ENCODE results near the gene MMP3. TPM values are rescaled to one million over a fixed set of nuclear protein-coding genes. Genes with fewer than 3 reads are reported as not detected.

Gene MMP3
- total and polyA plus RNA-seq, 9 of the 15 experiments (the other 6 are each of a cell fraction or from before 2014, with no cell fraction given), result not detected

DNA sequence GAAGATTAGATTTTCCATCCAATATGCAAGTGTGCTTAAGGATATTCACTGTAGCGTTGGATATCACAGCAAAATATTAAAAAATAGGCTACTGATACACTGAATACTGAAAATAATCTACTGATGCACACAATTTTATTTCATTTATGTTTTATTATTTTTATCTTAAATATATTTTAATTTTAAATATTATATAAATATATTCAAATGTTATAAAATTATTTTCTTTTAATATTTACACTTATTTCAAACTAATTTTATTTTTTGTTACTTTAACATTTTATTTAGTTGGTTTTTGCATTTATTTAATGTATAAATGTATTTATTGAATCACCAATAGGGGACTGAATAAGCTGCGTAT, 12.3 kb downstream of the MMP3 start:
- no peak for FAIRE-seq

More for the DNA sequence above, 12.3 kb downstream of the MMP3 start:
- Histone ChIP-seq H3K27ac (ENCODE audit: extremely low read depth, low read depth, low read length) (no peak overlapping the region), H3K36me3 (ENCODE audit: control insufficient read depth, insufficient read depth, low read length) (no peaks in the 10 kb centered on the region), H3K79me2 (ENCODE audit: control insufficient read depth, insufficient read depth, low read length) (no peaks in the 10 kb centered on the region), H4K20me1 (replicated peaks; ENCODE audit: control insufficient read depth, insufficient read depth, low read length) (no peaks in the 10 kb centered on the region), H3K9me3 (replicated peaks; ENCODE audit: control insufficient read depth, insufficient read depth, low read depth, low read length) (no peaks in the 10 kb centered on the region), H3K4me3 (no peak overlapping the region), H3K4me2 (ENCODE audit: insufficient read depth, low read length) (no peak overlapping the region), H3K27me3 (ENCODE audit: control insufficient read depth in 2 of 2, insufficient read depth in 2 of 2, low read length in 2 of 2) (no peaks in the 10 kb centered on the region), H3K4me1 (replicated peaks in 1 of 2; ENCODE audit: control insufficient read depth in 2 of 2, insufficient read depth in 2 of 2, low read length in 2 of 2) (no peaks in the 10 kb centered on the region), H3K9ac (ENCODE audit: insufficient read depth in 1 of 2, low read depth in 2 of 2, low read length in 2 of 2) (no peak overlapping the region), H2AFZ (ENCODE audit: low read depth, low read length) (no peak overlapping the region), H3K9me1 (ENCODE audit: control insufficient read depth, insufficient read depth, low read length) (no peaks in the 10 kb centered on the region)
- ATAC-seq, result no peak
- DNase-seq (ENCODE audit: extremely low read depth in 1 of 4, low spot score in 3 of 4), result no peak
- POLR2A ChIA-PET, result no interaction called here
- in situ Hi-C loops (cut with MboI), result no loop called here
- no TSS peak for BruUV-seq (replicated peaks)
- CTCF ChIA-PET (ENCODE audit: low intra/inter-chr PET ratio), result no interaction called here
- TF ChIP-seq, protein P1, sequence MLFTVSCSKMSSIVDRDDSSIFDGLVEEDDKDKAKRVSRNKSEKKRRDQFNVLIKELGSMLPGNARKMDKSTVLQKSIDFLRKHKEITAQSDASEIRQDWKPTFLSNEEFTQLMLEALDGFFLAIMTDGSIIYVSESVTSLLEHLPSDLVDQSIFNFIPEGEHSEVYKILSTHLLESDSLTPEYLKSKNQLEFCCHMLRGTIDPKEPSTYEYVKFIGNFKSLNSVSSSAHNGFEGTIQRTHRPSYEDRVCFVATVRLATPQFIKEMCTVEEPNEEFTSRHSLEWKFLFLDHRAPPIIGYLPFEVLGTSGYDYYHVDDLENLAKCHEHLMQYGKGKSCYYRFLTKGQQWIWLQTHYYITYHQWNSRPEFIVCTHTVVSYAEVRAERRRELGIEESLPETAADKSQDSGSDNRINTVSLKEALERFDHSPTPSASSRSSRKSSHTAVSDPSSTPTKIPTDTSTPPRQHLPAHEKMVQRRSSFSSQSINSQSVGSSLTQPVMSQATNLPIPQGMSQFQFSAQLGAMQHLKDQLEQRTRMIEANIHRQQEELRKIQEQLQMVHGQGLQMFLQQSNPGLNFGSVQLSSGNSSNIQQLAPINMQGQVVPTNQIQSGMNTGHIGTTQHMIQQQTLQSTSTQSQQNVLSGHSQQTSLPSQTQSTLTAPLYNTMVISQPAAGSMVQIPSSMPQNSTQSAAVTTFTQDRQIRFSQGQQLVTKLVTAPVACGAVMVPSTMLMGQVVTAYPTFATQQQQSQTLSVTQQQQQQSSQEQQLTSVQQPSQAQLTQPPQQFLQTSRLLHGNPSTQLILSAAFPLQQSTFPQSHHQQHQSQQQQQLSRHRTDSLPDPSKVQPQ (CRISPR knock-in tag; IDR thresholded peaks at IDR 0.05; ENCODE audit: borderline replicate concordance), result no peak
- TF ChIP-seq KLF1 (tag; IDR thresholded peaks at IDR 0.05), result no peak
- TF ChIP-seq, protein P2, sequence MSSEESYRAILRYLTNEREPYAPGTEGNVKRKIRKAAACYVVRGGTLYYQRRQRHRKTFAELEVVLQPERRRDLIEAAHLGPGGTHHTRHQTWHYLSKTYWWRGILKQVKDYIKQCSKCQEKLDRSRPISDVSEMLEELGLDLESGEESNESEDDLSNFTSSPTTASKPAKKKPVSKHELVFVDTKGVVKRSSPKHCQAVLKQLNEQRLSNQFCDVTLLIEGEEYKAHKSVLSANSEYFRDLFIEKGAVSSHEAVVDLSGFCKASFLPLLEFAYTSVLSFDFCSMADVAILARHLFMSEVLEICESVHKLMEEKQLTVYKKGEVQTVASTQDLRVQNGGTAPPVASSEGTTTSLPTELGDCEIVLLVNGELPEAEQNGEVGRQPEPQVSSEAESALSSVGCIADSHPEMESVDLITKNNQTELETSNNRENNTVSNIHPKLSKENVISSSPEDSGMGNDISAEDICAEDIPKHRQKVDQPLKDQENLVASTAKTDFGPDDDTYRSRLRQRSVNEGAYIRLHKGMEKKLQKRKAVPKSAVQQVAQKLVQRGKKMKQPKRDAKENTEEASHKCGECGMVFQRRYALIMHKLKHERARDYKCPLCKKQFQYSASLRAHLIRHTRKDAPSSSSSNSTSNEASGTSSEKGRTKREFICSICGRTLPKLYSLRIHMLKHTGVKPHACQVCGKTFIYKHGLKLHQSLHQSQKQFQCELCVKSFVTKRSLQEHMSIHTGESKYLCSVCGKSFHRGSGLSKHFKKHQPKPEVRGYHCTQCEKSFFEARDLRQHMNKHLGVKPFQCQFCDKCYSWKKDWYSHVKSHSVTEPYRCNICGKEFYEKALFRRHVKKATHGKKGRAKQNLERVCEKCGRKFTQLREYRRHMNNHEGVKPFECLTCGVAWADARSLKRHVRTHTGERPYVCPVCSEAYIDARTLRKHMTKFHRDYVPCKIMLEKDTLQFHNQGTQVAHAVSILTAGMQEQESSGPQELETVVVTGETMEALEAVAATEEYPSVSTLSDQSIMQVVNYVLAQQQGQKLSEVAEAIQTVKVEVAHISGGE (CRISPR knock-in tag; IDR thresholded peaks at IDR 0.05), result no peak
- no peak for TF ChIP-seq LCOR (CRISPR knock-in tag; IDR thresholded peaks at IDR 0.05)
- TF ChIP-seq, protein P3, sequence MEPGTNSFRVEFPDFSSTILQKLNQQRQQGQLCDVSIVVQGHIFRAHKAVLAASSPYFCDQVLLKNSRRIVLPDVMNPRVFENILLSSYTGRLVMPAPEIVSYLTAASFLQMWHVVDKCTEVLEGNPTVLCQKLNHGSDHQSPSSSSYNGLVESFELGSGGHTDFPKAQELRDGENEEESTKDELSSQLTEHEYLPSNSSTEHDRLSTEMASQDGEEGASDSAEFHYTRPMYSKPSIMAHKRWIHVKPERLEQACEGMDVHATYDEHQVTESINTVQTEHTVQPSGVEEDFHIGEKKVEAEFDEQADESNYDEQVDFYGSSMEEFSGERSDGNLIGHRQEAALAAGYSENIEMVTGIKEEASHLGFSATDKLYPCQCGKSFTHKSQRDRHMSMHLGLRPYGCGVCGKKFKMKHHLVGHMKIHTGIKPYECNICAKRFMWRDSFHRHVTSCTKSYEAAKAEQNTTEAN (CRISPR knock-in tag; IDR thresholded peaks at IDR 0.05), result no peak
- intact Hi-C loops (cut with micrococcal nuclease), result loop anchor here (10.0 kb wide), 1 partner anchor 204 kb away; no protein-coding TSS in a partner anchor
- WGBS (ENCODE audit: insufficient coverage, low coverage, missing lambda C conversion rate), result 15% methylated on average over 2 of the region's 2 CpGs
